Uterus (tissue), 2 donors: ENCODE measurements around the gene TRA2B.
"Not testable (repeated sequence)": the region's sequence is repeated elsewhere in the genome, so short reads cannot be mapped to it uniquely, and the experiment has no call there.

ENCODE experiments used
- CTCF ChIP-seq, 4 experiments: fragments of 200-600 bp in 2 of 4; fragments of 450-650 bp in 2 of 4; sonication (generic) in 2 of 4; IDR thresholded peaks; one replicate each; pipeline ENCODE4 v1.5.1; 2016 to 2019; ENCODE audit warnings: antibody characterized with exemption in 4 of 4, mild to moderate bottlenecking in 2 of 4, moderate library complexity in 1 of 4
- POLR2A ChIP-seq, 2 donors: fragments of 450-650 bp; IDR thresholded peaks; one replicate each; pipeline ENCODE4 v1.6.1; 2016; ENCODE audit warnings: antibody characterized with exemption in 2 of 2, mild to moderate bottlenecking in 1 of 2, moderate library complexity in 1 of 2

- not testable (repeated sequence) for TF ChIP-seq POLR2A, CTCF (IDR thresholded peaks at IDR 0.05)
Measured at GRCh38 chr3:185910322-185911075, 27.3 kb downstream of the TRA2B start.
